ENCODE data around the gene HDAC4. TPM values are rescaled to one million over a fixed set of nuclear protein-coding genes. Genes with fewer than 3 reads are reported as not detected.
A peak's percentile ranks its signal among the peaks of the same experiment; 100 is the strongest.

The HDAC4 gene
- total and polyA plus RNA-seq, 5 donors: 7.8 to 29.1 (median 22.5) TPM

DNA sequence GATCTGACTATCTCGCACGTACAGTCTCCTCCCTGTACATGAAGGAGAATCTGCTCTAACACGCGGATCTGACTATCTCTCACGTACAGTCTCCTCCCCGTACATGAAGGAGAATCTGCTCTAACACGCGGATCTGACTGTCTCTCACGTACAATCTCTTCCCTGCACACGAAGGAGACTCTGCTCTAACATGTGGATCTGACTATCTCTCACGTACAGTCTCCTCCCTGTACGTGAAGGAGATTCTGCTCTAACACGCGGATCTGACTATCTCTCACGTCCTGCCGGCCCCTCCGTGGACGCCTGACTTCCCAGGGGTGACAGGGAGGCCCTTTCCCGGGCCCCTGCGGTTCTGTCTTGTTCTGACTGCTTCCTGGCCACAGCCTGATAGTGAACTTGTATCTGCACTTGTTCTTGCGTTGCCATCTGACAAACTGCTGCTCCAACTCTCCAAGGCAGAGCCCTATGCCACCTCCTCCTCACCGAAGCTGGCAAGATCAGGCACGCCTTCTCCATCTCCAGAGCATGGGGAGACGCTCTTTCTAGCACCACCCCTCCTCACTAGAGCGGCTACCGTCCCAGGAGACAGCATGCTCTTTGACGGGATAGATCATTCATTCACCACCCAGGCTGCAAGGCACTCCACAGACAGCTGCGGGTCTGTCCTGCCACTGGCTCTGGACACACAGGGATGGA lies 314.3 kb downstream of the HDAC4 start:
- Histone ChIP-seq H3K4me3 (ENCODE audit: low read length) (no peak overlapping the region), H3K4me1 (ENCODE audit: control insufficient read depth, insufficient read depth, low read length) (no peaks in the 10 kb centered on the region), H3K27me3 (ENCODE audit: control insufficient read depth, insufficient read depth) (no peaks in the 10 kb centered on the region), H3K27ac (ENCODE audit: low read length) (no peak overlapping the region), H3K9me3 (ENCODE audit: control insufficient read depth, low read length) (no peaks in the 10 kb centered on the region)
- no peak for ATAC-seq
- intact Hi-C loops (cut with DNase I): no loop called here
- DNase-seq: no peak
- WGBS: 85% methylated on average over 28 of the region's 28 CpGs

DNA sequence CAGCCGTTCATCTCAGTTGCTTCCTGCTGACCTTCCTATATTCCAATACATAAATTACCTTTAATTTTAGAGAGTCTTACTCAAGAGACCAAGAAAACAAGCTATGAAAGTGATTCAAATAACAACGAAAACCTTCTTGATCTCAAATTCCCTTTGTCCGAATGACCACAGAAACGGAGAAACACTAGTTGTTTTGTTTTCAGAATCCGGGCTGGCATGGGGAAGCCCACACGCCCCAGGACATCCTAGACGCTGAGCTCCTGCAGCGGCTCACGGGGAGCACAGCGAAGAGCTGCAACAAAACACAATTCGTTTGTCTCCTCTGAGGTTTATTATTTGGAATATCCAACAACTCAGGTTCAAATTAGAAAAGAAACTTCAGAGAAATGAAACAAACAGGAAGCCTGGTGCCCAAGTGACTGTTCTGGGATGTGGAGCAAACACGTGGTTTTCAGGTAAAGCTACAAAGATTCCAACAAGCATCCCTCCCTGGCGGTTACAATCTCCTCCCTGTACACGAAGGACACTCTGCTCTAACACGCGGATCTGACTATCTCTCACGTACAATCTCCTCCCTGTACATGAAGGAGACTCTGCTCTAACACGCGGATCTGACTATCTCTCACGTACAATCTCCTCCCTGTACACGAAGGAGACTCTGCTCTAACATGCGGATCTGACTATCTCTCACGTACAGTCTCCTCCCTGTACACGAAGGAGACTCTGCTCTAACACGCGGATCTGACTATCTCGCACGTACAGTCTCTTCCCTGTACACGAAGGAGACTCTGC lies 315.4 kb downstream of the HDAC4 start:
- DNase-seq (no peak), ATAC-seq (no peak)
- WGBS: 84% methylated on average over 29 of the region's 29 CpGs
- Histone ChIP-seq H3K27ac (ENCODE audit: low read length) (no peak overlapping the region), H3K4me1 (ENCODE audit: control insufficient read depth, insufficient read depth, low read length) (no peaks in the 10 kb centered on the region), H3K4me3 (ENCODE audit: low read length) (no peak overlapping the region), H3K9me3 (ENCODE audit: control insufficient read depth, low read length) (no peaks in the 10 kb centered on the region), H3K27me3 (ENCODE audit: control insufficient read depth, insufficient read depth) (no peaks in the 10 kb centered on the region)
- intact Hi-C loops (cut with DNase I): no loop called here

DNA sequence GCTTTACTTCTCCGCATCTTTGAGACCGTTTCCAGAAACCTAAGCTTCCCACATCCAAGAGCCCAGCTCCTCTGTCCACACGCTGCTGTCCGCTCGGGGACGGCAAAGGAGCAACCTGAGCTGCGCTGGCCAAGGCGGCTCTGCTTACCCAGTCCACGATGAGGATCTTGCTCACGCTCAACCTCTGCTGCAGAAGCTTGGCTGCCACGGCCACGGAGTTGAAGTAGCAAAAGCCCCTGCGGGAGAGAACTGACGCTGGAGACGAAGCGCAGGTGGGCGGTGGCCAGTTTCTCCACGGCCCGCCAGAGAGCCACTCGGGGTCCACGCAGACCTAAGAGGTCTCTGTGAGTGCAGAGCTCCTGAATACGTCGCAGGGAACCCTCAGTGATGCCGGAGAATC lies 316.8 kb downstream of the HDAC4 start:
- no peak overlapping the region for H3K27ac ChIP-seq (ENCODE audit: low read length)
- intact Hi-C loops (cut with DNase I): no loop called here
- H3K4me3 ChIP-seq (ENCODE audit: low read length): no peak overlapping the region
- DNase-seq (no peak), ATAC-seq (no peak)
- no peaks in the 10 kb centered on the region for H3K4me1 ChIP-seq (ENCODE audit: control insufficient read depth, insufficient read depth, low read length)
- WGBS: 96% methylated on average over 24 of the region's 24 CpGs
- H3K9me3 ChIP-seq (ENCODE audit: control insufficient read depth, low read length): no peaks in the 10 kb centered on the region
- H3K27me3 ChIP-seq (ENCODE audit: control insufficient read depth, insufficient read depth): no peaks in the 10 kb centered on the region

DNA sequence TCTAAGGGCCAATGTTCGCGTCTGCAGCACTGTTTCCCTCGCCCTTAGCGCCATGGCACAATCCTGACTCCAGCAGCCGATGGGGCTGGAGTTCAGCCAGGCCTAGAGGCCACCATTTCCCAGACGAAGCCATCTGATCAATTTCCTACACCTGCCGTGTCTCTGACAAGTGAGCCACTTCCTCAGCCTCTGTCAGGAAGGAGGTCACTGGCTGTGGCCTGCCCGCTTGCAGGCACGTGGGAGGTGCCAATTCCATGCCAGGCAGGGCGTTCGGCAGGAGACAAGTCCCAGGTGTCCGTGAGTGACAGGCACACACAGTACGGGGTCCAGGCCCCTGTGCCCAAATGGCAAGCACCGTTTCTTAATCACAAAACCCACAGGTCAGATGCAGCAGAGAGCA lies 318.4 kb downstream of the HDAC4 start:
- H3K27ac ChIP-seq (ENCODE audit: low read length): no peak overlapping the region
- 84% methylated on average over 14 of the region's 14 CpGs for WGBS

DNA sequence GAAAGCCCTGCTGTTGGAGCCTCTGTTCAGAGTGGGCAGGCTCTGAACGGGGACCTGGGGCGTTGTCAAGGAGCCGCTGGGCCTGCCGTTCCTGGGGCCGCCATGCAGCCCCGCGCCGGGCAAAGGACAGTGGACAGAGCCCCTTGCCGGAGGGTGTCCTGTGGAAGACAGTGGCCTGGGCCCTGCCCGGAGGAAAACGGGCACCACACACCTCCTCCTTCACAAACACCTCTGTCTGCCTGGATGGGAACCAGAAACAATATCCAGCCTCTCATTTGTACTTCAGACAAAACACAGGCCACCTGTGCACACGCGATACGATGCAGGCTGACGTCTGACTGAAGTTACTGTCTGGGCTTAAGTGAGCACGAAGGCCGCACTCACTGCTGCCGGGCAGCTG lies 319.2 kb downstream of the HDAC4 start:
- WGBS: 86% methylated on average over 18 of the region's 18 CpGs
- ATAC-seq: no peak
- intact Hi-C loops (cut with DNase I): no loop called here
- no peaks in the 10 kb centered on the region for H3K4me1 ChIP-seq (ENCODE audit: control insufficient read depth, insufficient read depth, low read length)
- peak in 2 of 3 donors; percentile 1 to 37 for DNase-seq
- H3K4me3 ChIP-seq (ENCODE audit: low read length): no peak overlapping the region
- no peak overlapping the region for H3K27ac ChIP-seq (ENCODE audit: low read length)
- no peaks in the 10 kb centered on the region for H3K9me3 ChIP-seq (ENCODE audit: control insufficient read depth, low read length)
- no peaks in the 10 kb centered on the region for H3K27me3 ChIP-seq (ENCODE audit: control insufficient read depth, insufficient read depth)

More for the DNA sequence above, 318.4 kb downstream of the HDAC4 start:
- DNase-seq (peak in 1 of 3 donors; percentile 41), ATAC-seq (no peak)
- intact Hi-C loops (cut with DNase I): no loop called here
- no peaks in the 10 kb centered on the region for H3K4me1 ChIP-seq (ENCODE audit: control insufficient read depth, insufficient read depth, low read length)
- no peaks in the 10 kb centered on the region for H3K9me3 ChIP-seq (ENCODE audit: control insufficient read depth, low read length)
- H3K4me3 ChIP-seq (ENCODE audit: low read length): no peak overlapping the region
- no peaks in the 10 kb centered on the region for H3K27me3 ChIP-seq (ENCODE audit: control insufficient read depth, insufficient read depth)

DNA sequence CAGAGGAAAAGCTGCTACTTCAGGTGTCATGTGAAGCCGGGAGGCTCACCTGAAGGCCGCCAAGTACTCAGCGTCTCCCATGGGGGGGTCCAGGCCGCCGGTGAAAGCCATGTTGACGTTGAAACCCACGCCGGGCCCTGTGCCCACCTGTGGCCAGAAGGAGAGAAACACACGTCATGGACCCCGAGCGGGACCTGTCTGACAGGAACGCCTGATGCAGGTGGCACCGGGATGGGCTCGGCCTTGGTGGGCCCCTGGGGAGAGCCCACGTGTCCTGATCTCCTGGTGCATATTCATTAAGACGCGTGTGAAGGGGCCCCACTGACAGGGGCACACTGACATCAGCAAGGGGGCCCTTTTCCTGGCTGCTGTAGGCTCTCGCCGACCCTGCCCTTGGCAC lies 319.8 kb downstream of the HDAC4 start:
- Histone ChIP-seq H3K4me3 (ENCODE audit: low read length) (no peak overlapping the region), H3K9me3 (ENCODE audit: control insufficient read depth, low read length) (no peaks in the 10 kb centered on the region), H3K27ac (ENCODE audit: low read length) (no peak overlapping the region), H3K4me1 (ENCODE audit: control insufficient read depth, insufficient read depth, low read length) (no peaks in the 10 kb centered on the region), H3K27me3 (ENCODE audit: control insufficient read depth, insufficient read depth) (no peaks in the 10 kb centered on the region)
- intact Hi-C loops (cut with DNase I): no loop called here
- DNase-seq: peak in 1 of 3 donors; percentile 54
- WGBS: 94% methylated on average over 19 of the region's 19 CpGs
- ATAC-seq: no peak

DNA sequence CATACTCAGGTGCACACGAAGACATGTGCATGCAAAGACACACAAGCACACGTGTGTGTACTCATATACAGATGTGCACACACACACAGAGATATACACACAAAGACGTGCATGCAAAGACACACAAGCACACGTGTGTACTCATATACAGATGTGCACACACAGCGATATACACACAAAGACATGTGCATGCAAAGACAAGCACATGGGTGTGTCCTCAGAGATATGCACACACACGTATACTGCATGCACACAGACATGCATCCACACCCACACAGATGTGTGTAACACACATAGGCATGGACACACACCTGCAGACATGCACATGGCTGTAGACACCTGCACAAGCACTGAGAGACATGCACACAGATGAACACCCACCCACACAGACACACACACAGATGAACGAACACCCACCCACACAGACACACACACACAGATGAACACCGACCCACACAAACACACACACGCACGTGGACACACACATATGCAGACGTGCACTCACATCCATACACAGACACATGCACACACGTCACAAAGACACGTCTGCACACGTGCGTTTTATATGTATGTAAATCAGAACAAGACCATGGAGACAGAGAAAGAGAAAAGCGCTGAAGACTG lies 321.0 kb downstream of the HDAC4 start:
- Histone ChIP-seq H3K27me3 (ENCODE audit: control insufficient read depth, insufficient read depth) (no peaks in the 10 kb centered on the region), H3K9me3 (ENCODE audit: control insufficient read depth, low read length) (no peaks in the 10 kb centered on the region), H3K4me1 (ENCODE audit: control insufficient read depth, insufficient read depth, low read length) (no peaks in the 10 kb centered on the region), H3K27ac (ENCODE audit: low read length) (no peak overlapping the region), H3K4me3 (ENCODE audit: low read length) (no peak overlapping the region)
- no peak for DNase-seq
- intact Hi-C loops (cut with DNase I): no loop called here
- 87% methylated on average over 16 of the region's 16 CpGs for WGBS
- no peak for ATAC-seq

DNA sequence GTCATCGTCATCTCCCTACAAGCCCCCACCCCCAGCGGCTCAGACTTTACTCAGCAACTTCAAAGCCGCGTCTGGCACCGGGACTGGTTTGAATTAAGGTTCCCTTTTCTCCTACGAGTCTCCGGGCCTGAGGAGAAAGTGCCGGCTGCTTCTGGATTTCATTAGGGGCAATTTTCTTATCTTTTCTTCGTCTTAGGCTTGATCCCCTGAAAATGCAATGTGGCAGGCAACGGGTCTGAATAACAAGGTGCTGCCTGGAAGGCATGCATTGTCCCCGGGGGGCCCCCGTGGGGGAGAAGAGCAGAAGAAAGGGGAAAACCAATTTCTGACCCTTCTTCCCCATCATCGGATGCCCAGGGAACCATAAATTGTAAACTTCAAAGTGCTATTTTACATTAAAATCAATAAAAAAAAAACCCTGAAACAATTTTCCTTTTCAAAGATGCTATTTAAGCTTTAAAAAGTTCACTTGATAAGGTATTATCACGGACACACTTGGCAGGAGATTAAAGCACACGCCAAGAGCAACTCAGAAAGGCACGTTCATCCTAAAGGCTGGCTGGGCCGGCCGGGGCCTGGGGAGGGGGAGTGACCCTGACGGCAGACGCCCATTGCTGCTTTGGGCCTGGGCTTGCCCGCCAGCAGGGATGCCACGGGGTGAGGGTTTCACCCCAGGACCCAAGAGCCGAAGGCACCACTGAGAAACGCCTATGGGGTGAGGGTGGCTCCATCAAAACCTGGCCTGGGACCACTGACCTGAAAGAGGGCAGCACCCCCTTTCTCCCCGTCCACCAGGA lies 322.5 kb downstream of the HDAC4 start:
- no peak for DNase-seq
- Histone ChIP-seq H3K4me1 (ENCODE audit: control insufficient read depth, insufficient read depth, low read length) (no peaks in the 10 kb centered on the region), H3K27me3 (ENCODE audit: control insufficient read depth, insufficient read depth) (no peaks in the 10 kb centered on the region), H3K9me3 (ENCODE audit: control insufficient read depth, low read length) (no peaks in the 10 kb centered on the region), H3K27ac (ENCODE audit: low read length) (no peak overlapping the region), H3K4me3 (ENCODE audit: low read length) (no peak overlapping the region)
- ATAC-seq: no peak
- intact Hi-C loops (cut with DNase I): no loop called here
- WGBS: 85% methylated on average over 25 of the region's 25 CpGs

DNA sequence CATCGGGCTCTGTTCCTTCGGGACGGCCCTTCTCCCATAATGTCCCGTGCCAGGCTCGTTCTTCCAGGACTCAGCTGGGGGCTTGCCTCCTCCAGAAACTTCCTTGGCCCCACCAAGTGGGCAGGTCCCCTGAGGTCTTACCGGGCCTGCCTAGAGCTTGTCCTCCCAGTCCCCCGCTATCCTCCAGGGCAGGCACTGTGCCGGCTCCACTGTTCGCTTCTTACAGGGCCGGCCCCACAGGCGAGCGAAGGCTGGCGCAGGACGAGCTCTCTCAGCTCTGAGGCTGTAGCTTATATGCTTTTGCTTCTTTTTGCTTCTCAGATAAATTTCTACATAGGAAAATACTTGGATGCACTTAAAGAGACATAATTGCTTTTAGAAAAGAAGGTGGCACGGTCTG lies 323.6 kb downstream of the HDAC4 start:
- ATAC-seq: no peak
- peak in 1 of 3 donors; percentile 24 for DNase-seq
- Histone ChIP-seq H3K27ac (ENCODE audit: low read length) (no peak overlapping the region), H3K27me3 (ENCODE audit: control insufficient read depth, insufficient read depth) (no peaks in the 10 kb centered on the region), H3K4me3 (ENCODE audit: low read length) (no peak overlapping the region), H3K4me1 (ENCODE audit: control insufficient read depth, insufficient read depth, low read length) (no peaks in the 10 kb centered on the region), H3K9me3 (ENCODE audit: control insufficient read depth, low read length) (no peaks in the 10 kb centered on the region)
- intact Hi-C loops (cut with DNase I): no loop called here
- 96% methylated on average over 15 of the region's 15 CpGs for WGBS

DNA sequence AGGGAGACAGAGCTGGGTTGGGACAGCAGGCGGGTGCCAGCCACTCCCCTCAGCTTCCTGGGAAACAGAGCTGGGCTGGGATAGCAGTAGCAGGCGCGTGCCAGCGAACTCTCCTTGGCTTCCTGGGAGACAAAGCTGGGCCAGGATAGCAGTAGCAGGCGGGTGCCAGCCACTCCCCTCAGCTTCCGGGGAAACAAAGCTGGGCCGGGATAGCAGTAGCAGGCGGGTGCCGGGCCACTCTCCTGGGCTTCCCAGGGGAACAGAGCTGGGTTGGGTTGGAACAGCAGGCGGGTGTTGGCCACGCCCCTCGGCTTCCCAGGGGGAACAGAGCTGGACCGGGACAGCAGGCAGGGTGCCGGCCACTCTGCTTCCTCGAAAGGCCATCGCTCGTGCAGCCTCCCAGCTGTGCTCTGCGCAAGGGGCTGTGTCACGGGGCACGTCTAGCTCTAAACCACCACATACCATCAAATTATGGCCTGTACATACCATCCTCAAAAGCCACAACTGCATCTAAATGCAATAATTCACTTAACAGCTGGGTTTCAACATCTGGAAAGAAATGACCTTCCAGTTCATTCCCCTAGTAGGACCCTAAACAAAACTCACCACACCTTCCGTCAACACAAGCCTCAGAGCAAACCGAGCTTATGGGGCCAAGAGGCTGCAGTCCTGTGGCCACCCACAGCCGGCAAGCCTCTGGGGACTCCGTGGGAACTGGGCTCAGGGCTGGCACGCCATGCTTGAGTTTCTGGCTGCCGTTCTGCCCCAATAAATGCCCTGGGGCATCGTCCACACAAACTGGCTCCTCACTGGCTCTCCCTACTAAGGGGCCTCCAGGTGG lies 324.7 kb downstream of the HDAC4 start:
- H3K27ac ChIP-seq (ENCODE audit: low read length): no peak overlapping the region
- no peaks in the 10 kb centered on the region for H3K27me3 ChIP-seq (ENCODE audit: control insufficient read depth, insufficient read depth)
- 84% methylated on average over 27 of the region's 27 CpGs for WGBS
- DNase-seq (peak in 2 of 3 donors; percentile 2 to 45), ATAC-seq (peak; percentile 16 to 18)
- H3K9me3 ChIP-seq (ENCODE audit: control insufficient read depth, low read length): no peaks in the 10 kb centered on the region
- no peaks in the 10 kb centered on the region for H3K4me1 ChIP-seq (ENCODE audit: control insufficient read depth, insufficient read depth, low read length)
- intact Hi-C loops (cut with DNase I): no loop called here
- H3K4me3 ChIP-seq (ENCODE audit: low read length): no peak overlapping the region

Data from right cardiac atrium (tissue), 5 donors.